Measurements from ENCODE around the gene DRC3. TPM values are rescaled to one million over a fixed set of nuclear protein-coding genes. Genes with fewer than 3 reads are reported as not detected.

Gene DRC3
- total RNA-seq, 6 experiments from 2014 or later: 0.37 to 0.73 (median 0.61) TPM

DNA sequence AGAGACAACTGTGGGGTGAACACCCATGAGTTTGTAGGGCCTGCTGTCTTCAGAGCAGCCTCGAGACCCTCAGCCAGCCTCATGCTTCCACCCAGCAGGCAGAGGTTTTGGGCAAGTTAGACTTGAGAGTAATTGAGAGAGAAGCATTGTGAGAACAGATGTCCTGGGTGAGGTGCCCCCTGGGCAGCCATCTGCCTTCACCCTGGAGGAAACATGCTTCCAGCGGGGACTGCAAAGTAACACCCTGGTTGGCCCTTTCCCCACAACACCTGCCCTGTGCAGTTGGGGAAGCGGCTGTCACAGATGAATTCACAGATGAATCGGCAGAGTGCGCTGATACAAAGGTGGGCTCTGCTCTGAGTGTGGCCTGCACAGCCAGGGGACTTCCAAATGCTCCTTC, 42.9 kb downstream of the DRC3 start:
- H3K27me3 Mint-ChIP-seq (ENCODE audit: insufficient read depth): peaks cover 2% of the 10 kb centered on the region; the same call in 1 of the 2 replicates
- no peak overlapping the region for H3K4me3 Mint-ChIP-seq
- peaks cover 6% of the 10 kb centered on the region for H3K36me3 Mint-ChIP-seq (ENCODE audit: low read depth)
- no peak for DNase-seq
- no peak overlapping the region for H3K27ac Mint-ChIP-seq
- TF ChIP-seq, protein P1, sequence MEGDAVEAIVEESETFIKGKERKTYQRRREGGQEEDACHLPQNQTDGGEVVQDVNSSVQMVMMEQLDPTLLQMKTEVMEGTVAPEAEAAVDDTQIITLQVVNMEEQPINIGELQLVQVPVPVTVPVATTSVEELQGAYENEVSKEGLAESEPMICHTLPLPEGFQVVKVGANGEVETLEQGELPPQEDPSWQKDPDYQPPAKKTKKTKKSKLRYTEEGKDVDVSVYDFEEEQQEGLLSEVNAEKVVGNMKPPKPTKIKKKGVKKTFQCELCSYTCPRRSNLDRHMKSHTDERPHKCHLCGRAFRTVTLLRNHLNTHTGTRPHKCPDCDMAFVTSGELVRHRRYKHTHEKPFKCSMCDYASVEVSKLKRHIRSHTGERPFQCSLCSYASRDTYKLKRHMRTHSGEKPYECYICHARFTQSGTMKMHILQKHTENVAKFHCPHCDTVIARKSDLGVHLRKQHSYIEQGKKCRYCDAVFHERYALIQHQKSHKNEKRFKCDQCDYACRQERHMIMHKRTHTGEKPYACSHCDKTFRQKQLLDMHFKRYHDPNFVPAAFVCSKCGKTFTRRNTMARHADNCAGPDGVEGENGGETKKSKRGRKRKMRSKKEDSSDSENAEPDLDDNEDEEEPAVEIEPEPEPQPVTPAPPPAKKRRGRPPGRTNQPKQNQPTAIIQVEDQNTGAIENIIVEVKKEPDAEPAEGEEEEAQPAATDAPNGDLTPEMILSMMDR (IDR thresholded peaks at IDR 0.05): no peak
- peaks cover 6% of the 10 kb centered on the region; the same call in 1 of the 2 replicates for H3K4me1 Mint-ChIP-seq (ENCODE audit: low read depth)
- no peaks in the 10 kb centered on the region for H3K9me3 Mint-ChIP-seq

DNA sequence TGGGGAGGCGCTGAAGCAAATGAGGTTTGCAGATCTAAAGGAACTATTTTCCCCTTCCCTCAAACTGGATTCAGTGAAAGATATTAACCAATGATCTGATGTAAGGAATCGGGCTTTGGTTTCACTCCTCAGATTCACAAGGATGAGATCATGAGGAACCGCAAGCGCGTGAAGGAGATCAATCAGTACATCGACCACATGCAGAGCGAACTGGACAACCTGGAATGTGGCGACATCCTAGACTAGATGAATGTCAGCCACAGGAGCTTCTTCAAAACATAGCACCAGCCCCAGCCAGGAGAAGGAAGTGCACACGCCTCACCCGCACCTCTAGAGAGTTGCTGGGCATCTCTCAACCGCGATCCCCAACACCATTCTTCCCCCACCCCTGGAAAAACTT, 43.8 kb downstream of the DRC3 start:
- H3K27me3 Mint-ChIP-seq (ENCODE audit: insufficient read depth): peaks cover 2% of the 10 kb centered on the region; the same call in 1 of the 2 replicates
- peaks cover 6% of the 10 kb centered on the region; the same call in 1 of the 2 replicates for H3K4me1 Mint-ChIP-seq (ENCODE audit: low read depth)
- H3K36me3 Mint-ChIP-seq (ENCODE audit: low read depth): peaks cover 6% of the 10 kb centered on the region
- TF ChIP-seq, protein P1 (IDR thresholded peaks at IDR 0.05): no peak
- H3K4me3 Mint-ChIP-seq: no peak overlapping the region
- no peak for DNase-seq
- H3K9me3 Mint-ChIP-seq: no peaks in the 10 kb centered on the region
- H3K27ac Mint-ChIP-seq: no peak overlapping the region

DNA sequence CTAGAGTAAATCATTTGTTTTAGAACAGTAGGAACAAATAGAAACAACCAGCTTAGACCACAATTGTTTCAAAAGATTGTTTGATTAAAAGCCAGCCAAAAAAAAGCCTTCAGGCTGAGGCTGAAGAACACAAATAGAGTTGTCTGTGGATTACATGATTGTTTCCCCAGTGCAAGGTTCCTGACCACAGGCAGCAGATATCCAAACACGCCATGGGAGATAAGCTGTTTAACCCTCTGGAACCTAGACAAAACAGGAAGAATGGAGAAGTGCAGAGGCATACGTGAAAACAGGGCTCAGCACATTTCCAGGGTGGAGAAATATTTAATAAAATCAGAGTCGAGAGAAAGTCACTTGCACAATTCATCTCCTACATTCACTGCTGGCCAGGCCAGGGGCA, 45.3 kb downstream of the DRC3 start:
- peaks cover 6% of the 10 kb centered on the region; the same call in 1 of the 2 replicates for H3K4me1 Mint-ChIP-seq (ENCODE audit: low read depth)
- peaks cover 2% of the 10 kb centered on the region; the same call in 1 of the 2 replicates for H3K27me3 Mint-ChIP-seq (ENCODE audit: insufficient read depth)
- TF ChIP-seq, protein P1 (IDR thresholded peaks at IDR 0.05): no peak
- no peaks in the 10 kb centered on the region for H3K9me3 Mint-ChIP-seq
- H3K27ac Mint-ChIP-seq: no peak overlapping the region
- peaks cover 6% of the 10 kb centered on the region for H3K36me3 Mint-ChIP-seq (ENCODE audit: low read depth)
- H3K4me3 Mint-ChIP-seq: no peak overlapping the region
- no peak for DNase-seq

DNA sequence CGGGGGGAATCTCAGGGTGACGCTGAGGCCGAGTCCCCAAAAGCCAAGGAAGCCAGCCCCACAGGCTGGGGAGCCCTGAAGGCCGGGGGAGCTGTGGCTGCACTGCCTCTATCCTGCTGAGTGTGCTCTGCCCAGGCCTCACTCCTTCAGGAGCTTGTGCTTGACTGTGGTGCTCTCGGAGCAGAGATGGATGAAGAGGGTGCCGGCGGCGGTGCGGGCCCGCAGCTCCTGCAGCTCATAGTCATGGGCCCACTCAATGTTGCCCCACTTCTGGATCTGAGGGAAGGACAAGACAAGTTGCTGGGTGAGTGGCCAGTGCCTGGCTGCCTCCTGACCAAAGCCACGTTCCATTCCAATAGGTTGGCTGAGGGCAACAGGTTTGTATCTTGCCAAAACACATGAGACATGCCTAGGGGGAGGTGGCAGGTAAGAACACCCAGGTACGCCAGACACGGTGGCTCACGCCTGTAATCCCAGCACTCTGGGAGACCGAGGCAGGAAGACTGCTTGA, 45.8 kb downstream of the DRC3 start:
- DNase-seq: no peak
- Mint-ChIP-seq H3K4me3 (no peak overlapping the region), H3K27me3 (ENCODE audit: insufficient read depth) (peaks cover 2% of the 10 kb centered on the region; the same call in 1 of the 2 replicates), H3K36me3 (ENCODE audit: low read depth) (peaks cover 6% of the 10 kb centered on the region), H3K9me3 (no peaks in the 10 kb centered on the region), H3K27ac (no peak overlapping the region), H3K4me1 (ENCODE audit: low read depth) (peaks cover 6% of the 10 kb centered on the region; the same call in 1 of the 2 replicates)
- TF ChIP-seq, protein P1 (IDR thresholded peaks at IDR 0.05): no peak

DNA sequence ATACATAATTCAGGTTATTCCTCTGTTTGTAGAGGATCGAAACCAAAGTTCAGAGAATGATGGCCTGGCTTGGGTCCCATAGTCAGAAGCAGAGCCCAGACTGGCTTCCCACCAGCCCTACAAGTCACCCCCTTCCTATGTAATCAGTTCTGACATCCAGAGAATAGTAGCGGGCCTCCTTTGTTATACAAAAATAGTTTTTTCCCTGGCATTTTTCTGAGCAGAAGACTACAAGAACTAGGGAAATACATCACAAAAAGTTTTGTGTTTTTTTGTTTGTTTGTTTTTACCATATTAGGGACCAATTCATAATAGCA, 47.1 kb downstream of the DRC3 start:
- TF ChIP-seq, protein P1 (IDR thresholded peaks at IDR 0.05): no peak
- no peak overlapping the region for H3K4me3 Mint-ChIP-seq
- H3K9me3 Mint-ChIP-seq: no peaks in the 10 kb centered on the region
- peaks cover 7% of the 10 kb centered on the region for H3K4me1 Mint-ChIP-seq (ENCODE audit: low read depth)
- H3K36me3 Mint-ChIP-seq (ENCODE audit: low read depth): peaks cover 6% of the 10 kb centered on the region
- peaks cover 2% of the 10 kb centered on the region; the same call in 1 of the 2 replicates for H3K27me3 Mint-ChIP-seq (ENCODE audit: insufficient read depth)
- no peak for DNase-seq
- H3K27ac Mint-ChIP-seq: no peak overlapping the region

All from HFFc6 (cell line).